GM18858 (cell line): ENCODE results near the gene CASP3.
"Not testable (repeated sequence)": the region's sequence is repeated elsewhere in the genome, so short reads cannot be mapped to it uniquely, and the experiment has no call there.

Experiments used
- ATAC-seq: cut with Tn5 transposase; IDR thresholded peaks from one replicate; pipeline ENCODE4 v1.9.1; 2021; ENCODE audit not compliant: unreplicated experiment

CASP3 gene

GRCh38 chr4:184664445-184665210, 15.4 kb upstream of the CASP3 start:
- ATAC-seq = no peak

- no peak for ATAC-seq
Observed at GRCh38 chr4:184662236-184662635, 13.0 kb upstream of the CASP3 start.

- no peak for ATAC-seq
Observed at GRCh38 chr4:184660978-184661377, 11.7 kb upstream of the CASP3 start.

GRCh38 chr4:184657820-184658219, 8.6 kb upstream of the CASP3 start:
- not testable (repeated sequence) for ATAC-seq

- ATAC-seq = no peak
Observed at GRCh38 chr4:184657144-184657543, 7.9 kb upstream of the CASP3 start.

GRCh38 chr4:184655889-184656869, 6.9 kb upstream of the CASP3 start:
- ATAC-seq = no peak

GRCh38 chr4:184653650-184654049, 4.4 kb upstream of the CASP3 start:
- ATAC-seq = no peak

- ATAC-seq = not testable (repeated sequence)
Observed at GRCh38 chr4:184652681-184653080, 3.4 kb upstream of the CASP3 start.

GRCh38 chr4:184651899-184652298, 2.7 kb upstream of the CASP3 start:
- ATAC-seq = no peak

- no peak for ATAC-seq
Observed at GRCh38 chr4:184649971-184650855, 966 bp upstream of the CASP3 start.

- ATAC-seq = peak; percentile 1
Observed at GRCh38 chr4:184648313-184649025, 778 bp downstream of the CASP3 start.

- ATAC-seq = no peak
Observed at GRCh38 chr4:184648054-184648312, 1.3 kb downstream of the CASP3 start.

- ATAC-seq = no peak
Observed at GRCh38 chr4:184647266-184648053, 1.8 kb downstream of the CASP3 start.

GRCh38 chr4:184645904-184646610, 3.2 kb downstream of the CASP3 start:
- no peak for ATAC-seq

- no peak for ATAC-seq
Observed at GRCh38 chr4:184644553-184645307, 4.5 kb downstream of the CASP3 start.

- no peak for ATAC-seq
Observed at GRCh38 chr4:184643731-184644130, 5.5 kb downstream of the CASP3 start.

- no peak for ATAC-seq
Observed at GRCh38 chr4:184641451-184641850, 7.8 kb downstream of the CASP3 start.

GRCh38 chr4:184641022-184641421, 8.2 kb downstream of the CASP3 start:
- no peak for ATAC-seq
